GM19351 (cell line): ENCODE data around the gene EPB41L4A.
A peak's percentile ranks its signal among the peaks of the same experiment; 100 is the strongest.

ENCODE experiments used
- ATAC-seq: cut with Tn5 transposase; IDR thresholded peaks from one replicate; pipeline ENCODE4 v1.9.1; 2021; ENCODE audit warnings: mild to moderate bottlenecking, moderate library complexity; ENCODE audit not compliant: unreplicated experiment

The EPB41L4A gene

GRCh38 chr5:112165897-112166737 lies 253.0 kb downstream of the EPB41L4A start:
- no peak for ATAC-seq

DNA sequence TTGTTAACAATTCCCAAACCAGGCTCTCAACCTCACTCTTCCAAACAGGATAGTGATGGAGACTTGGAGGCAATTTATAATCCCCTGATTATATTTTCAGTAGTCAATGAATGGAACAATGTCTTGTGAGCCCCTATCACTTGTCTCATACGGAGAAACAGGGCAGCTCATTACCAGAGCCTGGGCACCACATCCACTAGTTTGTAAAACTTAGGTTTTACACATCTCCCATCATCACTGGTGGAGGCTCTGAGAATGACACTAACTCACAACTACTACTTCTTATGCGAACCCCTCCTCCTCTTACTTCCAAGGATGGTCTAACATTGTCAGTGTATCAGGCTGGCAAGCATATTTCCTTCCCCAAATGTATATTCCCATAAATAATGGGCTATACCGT lies 253.7 kb downstream of the EPB41L4A start:
- no peak for ATAC-seq

DNA sequence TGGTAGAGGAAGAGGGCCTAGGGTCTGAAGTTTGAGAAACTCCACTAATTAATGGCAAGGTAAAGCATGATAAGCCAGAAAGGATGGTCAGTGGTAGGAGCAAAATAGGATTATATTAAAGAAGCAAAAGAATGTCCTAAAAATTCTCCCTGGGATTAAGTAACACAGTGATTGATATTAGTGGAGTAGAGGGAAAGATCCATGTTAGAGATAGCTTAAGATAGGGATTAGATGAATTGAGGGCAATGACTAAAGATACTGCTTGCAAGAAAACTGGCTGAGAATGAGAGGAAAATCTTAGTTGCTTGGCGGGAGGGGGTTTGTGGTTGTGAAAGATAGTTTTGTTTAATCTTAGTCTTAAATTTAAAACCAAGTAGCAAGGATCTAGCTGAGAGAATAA lies 255.6 kb downstream of the EPB41L4A start:
- ATAC-seq = no peak

DNA sequence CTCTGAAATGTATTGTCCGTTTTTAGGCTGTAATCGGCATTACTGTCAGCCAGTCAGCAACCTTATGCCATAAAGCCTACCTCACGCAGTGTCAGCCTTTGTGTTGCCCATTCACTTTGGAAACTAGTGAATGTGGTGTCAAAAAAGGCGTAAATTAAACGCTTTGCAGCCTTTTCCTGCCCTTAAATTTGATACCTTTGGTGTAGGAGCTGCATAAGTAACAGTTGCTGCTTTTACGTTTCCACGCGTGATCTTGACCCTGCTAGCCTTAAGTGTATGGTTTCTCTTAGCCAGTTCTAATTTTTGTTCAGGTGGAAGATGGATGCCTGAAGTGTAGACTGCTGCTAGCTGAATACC lies 257.7 kb downstream of the EPB41L4A start:
- ATAC-seq = no peak

DNA sequence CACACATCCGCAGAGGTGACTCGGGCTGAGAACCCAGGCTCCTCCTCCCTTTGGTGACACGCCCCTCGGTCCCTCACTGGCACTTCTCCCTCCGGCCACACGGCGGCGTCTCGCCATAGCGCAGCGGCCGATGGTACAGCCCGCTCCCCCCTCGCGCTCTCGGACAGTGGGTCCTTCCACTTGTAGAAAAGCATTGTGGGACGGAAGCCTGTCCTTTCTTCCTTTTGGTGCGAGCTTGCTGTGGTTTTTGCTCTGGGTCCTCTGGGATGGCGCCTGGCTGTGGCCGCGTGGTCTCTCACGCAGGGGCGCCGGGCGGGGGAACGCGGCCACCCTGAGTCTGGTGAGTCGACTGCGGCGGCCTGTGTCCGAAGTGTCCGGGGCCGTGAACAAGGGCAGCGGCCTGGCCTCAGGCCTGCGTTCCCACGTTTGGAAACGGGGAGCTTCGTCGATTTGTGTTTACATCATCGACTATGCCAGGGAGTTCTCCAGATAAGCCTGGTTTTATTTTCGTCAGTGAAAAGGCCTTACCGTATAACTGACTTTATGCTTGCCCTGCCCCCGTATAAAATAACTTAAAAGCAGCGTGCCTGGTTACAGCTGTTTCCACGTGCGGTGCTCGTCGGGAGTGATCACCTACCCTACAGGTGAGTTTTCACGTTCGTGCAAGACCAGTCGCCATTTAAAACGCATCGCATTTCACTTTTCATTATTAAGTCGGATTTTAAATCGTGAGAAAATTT lies 258.3 kb downstream of the EPB41L4A start:
- ATAC-seq = peak; percentile 96

DNA sequence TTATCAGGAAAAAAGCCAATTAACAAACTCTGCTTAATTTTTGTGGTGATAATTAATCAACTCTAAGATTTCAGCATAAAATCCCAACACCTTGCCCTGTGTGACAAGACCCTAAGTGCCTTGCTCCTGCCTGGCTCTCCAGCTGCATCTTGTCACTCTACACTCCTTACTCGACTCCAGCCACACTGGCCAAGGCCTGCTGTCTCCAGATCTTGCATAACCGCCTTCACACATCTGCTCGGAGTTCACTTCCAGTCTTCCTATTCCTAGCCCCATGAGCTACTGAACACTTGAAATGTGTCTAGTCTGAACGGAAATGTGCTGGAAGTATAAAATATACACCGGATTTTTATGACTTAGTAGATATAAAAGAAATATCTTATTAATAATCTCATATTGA lies 259.6 kb downstream of the EPB41L4A start:
- no peak for ATAC-seq

GRCh38 chr5:112156211-112156610 lies 262.9 kb downstream of the EPB41L4A start:
- no peak for ATAC-seq

GRCh38 chr5:112154940-112155686 lies 264.0 kb downstream of the EPB41L4A start:
- no peak for ATAC-seq

DNA sequence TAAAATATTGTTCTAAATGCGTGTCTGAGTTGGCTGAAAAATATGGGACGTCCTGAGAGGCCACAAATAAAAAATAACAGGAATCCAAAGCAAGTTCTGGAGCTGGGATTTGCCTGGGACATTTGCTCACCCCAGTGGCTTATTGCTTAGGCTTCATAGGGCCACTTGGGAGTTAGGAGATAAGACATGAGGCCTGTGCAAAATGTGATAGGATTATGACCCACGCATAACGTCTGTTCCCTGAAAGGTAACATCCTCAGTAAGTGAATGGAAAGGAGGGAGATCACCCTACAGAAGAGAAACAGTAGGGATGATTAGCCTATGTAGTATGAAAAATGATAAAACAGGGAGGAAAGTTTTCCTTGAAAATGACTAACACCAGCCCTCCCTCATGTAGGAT lies 269.4 kb downstream of the EPB41L4A start:
- ATAC-seq = no peak

DNA sequence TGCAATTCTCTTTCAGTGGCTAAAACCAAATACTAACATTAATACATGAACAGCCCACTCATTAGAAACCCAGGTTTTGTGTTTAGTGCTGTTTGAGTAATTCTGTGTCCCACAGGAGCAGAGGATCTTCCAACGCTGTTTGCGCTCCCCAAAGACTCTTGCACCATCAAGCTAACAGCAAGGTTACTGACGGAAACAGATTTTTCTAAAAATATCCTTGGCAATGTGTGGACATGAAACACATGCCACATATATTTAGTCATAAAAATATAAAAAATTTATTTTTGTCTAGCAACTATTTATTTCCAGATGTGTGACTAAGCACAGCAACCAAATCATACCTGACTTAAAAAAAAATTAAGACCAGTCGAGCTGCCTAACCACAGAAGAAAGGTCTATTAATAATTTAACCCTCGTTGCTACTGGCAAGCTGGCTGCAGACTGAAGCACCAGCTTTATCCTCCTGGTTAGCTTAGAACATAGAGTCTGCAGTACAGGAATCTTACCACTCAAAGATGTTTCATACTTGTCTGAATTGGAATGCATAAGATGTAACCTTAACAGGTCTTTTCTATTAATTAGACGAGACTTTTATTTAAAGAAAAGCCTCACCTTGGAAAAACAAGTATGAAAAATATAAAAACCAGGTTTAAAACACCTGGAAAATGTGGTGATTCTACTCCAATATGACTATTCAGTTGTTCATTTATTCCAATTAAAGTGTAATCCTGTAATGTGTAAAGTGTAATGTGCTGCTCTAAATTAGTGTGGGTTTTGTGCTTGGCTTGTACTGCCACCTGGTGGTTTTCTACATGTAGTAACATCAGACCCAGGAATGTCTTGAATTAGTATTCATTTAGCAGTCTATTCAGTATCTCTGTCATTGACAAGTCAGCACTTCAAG lies 272.5 kb downstream of the EPB41L4A start:
- ATAC-seq = peak; percentile 61

- no peak for ATAC-seq
Measured at GRCh38 chr5:112143690-112144089, 275.4 kb downstream of the EPB41L4A start.

DNA sequence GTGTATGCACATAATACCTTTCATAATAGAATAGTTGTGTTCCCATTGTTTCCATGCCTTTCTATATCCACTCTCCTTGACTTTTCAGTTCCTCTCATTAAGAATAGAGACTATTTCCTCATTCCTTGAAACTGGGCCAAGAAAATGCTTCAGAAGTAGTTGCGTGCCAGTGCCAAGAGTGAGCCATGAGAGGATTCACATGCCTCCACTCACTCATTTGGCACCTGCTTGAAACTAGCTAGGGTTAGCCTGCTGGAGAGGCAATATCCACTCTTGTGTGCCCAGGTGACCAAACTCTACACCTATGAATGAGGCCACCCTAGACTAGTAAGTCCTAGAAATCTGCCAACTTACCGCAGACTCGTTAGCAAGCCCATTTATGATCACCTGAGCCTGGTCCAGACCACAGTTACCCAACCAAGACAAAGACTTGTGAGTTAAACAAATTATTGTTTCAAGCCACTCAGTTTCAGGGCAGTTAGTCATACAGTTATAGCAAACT lies 276.3 kb downstream of the EPB41L4A start:
- ATAC-seq = peak; percentile 53

GRCh38 chr5:112141582-112141981 lies 277.5 kb downstream of the EPB41L4A start:
- ATAC-seq = no peak

DNA sequence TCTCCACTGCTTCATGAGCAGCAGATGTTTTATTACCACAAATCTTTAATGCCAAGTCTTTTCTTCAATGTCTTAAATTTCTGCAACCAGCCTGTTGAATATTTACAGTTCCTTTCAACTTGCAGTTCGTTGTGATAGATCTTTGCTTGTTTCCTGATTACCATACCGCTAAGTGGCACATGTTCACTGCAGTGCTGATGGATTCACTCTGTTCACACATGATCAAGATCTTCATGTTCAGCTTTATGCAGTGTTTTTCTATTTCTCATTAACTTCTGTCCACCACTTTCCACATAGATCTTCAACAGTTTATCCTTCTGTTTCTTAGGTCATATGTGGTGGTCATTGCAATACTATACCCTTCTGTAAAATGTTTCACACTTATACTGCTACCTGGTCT lies 280.6 kb downstream of the EPB41L4A start:
- no peak for ATAC-seq

GRCh38 chr5:112136773-112137172 lies 282.3 kb downstream of the EPB41L4A start:
- ATAC-seq = no peak

- ATAC-seq = no peak
Measured at GRCh38 chr5:112127861-112128260, 291.2 kb downstream of the EPB41L4A start.

- no peak for ATAC-seq
Measured at GRCh38 chr5:112126982-112127381, 292.1 kb downstream of the EPB41L4A start.

GRCh38 chr5:112125903-112126302 lies 293.2 kb downstream of the EPB41L4A start:
- ATAC-seq = no peak

- ATAC-seq = no peak
Measured at GRCh38 chr5:112124788-112125187, 294.3 kb downstream of the EPB41L4A start.

DNA sequence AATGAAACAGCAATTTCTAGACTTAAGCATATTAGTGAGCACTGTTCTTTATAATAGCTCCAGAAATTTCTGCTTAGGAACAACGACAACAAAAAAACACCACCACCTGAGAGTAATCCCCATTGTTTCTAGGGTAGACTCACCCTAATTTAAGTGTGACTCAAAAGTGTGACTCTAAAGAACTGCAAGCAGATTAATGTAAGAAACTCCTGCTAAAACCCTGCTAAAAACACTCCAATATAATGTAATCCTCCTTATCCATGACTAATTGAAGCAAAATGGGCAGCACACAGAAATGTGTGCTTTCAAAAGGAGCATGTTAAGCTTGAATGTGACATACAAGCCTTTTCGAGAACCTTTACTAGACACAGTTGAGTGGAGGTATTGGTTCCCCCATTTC lies 296.0 kb downstream of the EPB41L4A start:
- no peak for ATAC-seq
